ENCODE results near the gene FBN2.

The FBN2 gene

GRCh38 chr5:128262911-128263310, 275.1 kb downstream of the FBN2 start:
- no peak for TF ChIP-seq CTCF (IDR thresholded peaks at IDR 0.05; ENCODE audit: control extremely low read depth, extremely low read depth, low read depth, missing control alignments)
- POLR2A ChIA-PET, result no interaction called here
- no peak for DNase-seq (ENCODE audit: extremely low spot score)
- CTCF ChIA-PET, result no interaction called here

GRCh38 chr5:128259607-128260021, 278.4 kb downstream of the FBN2 start:
- TF ChIP-seq CTCF (IDR thresholded peaks at IDR 0.05; ENCODE audit: control extremely low read depth, extremely low read depth, low read depth, missing control alignments), result no peak
- ChIA-PET POLR2A (no interaction called here), CTCF (interaction anchor here (2.4 kb wide), 1 partner anchor 11 kb away, joined by 7 read pairs; no protein-coding TSS in a partner anchor)
- no peak for DNase-seq (ENCODE audit: extremely low spot score)

GRCh38 chr5:128258372-128258771, 279.7 kb downstream of the FBN2 start:
- DNase-seq (ENCODE audit: extremely low spot score), result no peak
- POLR2A ChIA-PET, result no interaction called here
- CTCF ChIA-PET, result interaction anchor here (0.9 to 2.4 kb wide), 4 partner anchors 9 to 44 kb away, joined by 3 to 7 read pairs (median 3); no protein-coding TSS in a partner anchor
- no peak for TF ChIP-seq CTCF (IDR thresholded peaks at IDR 0.05; ENCODE audit: control extremely low read depth, extremely low read depth, low read depth, missing control alignments)

- DNase-seq (ENCODE audit: extremely low spot score), result no peak
- POLR2A ChIA-PET, result no interaction called here
- no peak for TF ChIP-seq CTCF (IDR thresholded peaks at IDR 0.05; ENCODE audit: control extremely low read depth, extremely low read depth, low read depth, missing control alignments)
- CTCF ChIA-PET, result interaction anchor here (1.3 kb wide), 1 partner anchor 42 kb away, joined by 3 read pairs; no protein-coding TSS in a partner anchor
Measured at GRCh38 chr5:128257076-128257475, 281.0 kb downstream of the FBN2 start.

- ChIA-PET CTCF (interaction anchor here (0.8 to 1.5 kb wide), 4 partner anchors 11 to 19 kb away, joined by 3 read pairs; no protein-coding TSS in a partner anchor), POLR2A (no interaction called here)
- TF ChIP-seq CTCF (IDR thresholded peaks at IDR 0.05; ENCODE audit: control extremely low read depth, extremely low read depth, low read depth, missing control alignments), result no peak
- no peak for DNase-seq (ENCODE audit: extremely low spot score)
Measured at GRCh38 chr5:128254789-128255188, 283.3 kb downstream of the FBN2 start.

GRCh38 chr5:128253880-128254279, 284.2 kb downstream of the FBN2 start:
- CTCF ChIA-PET, result interaction anchor here (0.8 to 1.5 kb wide), 3 partner anchors 11 to 14 kb away, joined by 3 read pairs; no protein-coding TSS in a partner anchor
- POLR2A ChIA-PET, result no interaction called here
- TF ChIP-seq CTCF (IDR thresholded peaks at IDR 0.05; ENCODE audit: control extremely low read depth, extremely low read depth, low read depth, missing control alignments), result no peak
- no peak for DNase-seq (ENCODE audit: extremely low spot score)

Data from GM10248 (cell line).